GM12878 (cell line): Measurements from ENCODE around the gene GLIPR2. TPM values are rescaled to one million over a fixed set of nuclear protein-coding genes. Genes with fewer than 3 reads are reported as not detected.

Experiments
- ATAC-seq: fragments of 200-7000 bp; cut with Tn5 transposase; 3 replicates; pipeline ENCODE4 v1.9.1; 2020; ENCODE audit warnings: mild to moderate bottlenecking, moderate library complexity
- BruUV-seq: library from RNA; stranded (reverse); fragments of 400-500 nt; replicated peaks from 2 replicates; lab custom pipeline; 2021; lab: Mats Ljungman, UMichigan
- CTCF ChIA-PET: fragments of 300-600 bp; sonication (Branson Sonifier 250); formaldehyde crosslinking; extraction: SDS; loops from one replicate; lab custom pipeline; 2021; ENCODE audit warnings: inconsistent platforms; lab: Yijun Ruan, JAX
- POLR2A ChIA-PET: fragments of 350-600 bp; formaldehyde crosslinking; extraction: SDS; loops from one replicate; lab custom pipeline; 2021; ENCODE audit warnings: inconsistent platforms; lab: Charles Lee
- RAD21 ChIA-PET: fragments of 300-600 bp; sonication (Branson Sonifier 250); formaldehyde crosslinking; loops from one replicate; lab custom pipeline; 2023; ENCODE audit warnings: antibody characterized with exemption; ENCODE audit not compliant: unreplicated experiment; lab: Charles Lee
- SMC1A ChIA-PET: fragments of 300-600 bp; sonication (Branson Sonifier 250); formaldehyde crosslinking; loops from one replicate; lab custom pipeline; 2023; ENCODE audit not compliant: unreplicated experiment, uncharacterized antibody; lab: Charles Lee
- DNase-seq: peaks from one replicate; pipeline ENCODE4 v3.0.0-alpha.2; 2011; ENCODE audit warnings: low read depth, low spot score
- FAIRE-seq: peaks from 3 replicates; lab custom pipeline; 2011; peaks lifted over from hg19 to GRCh38; lab: Jason Lieb, UNC
- H2AFZ ChIP-seq: 2 replicates; pipeline ENCODE4 v1.6.0; 2011; ENCODE audit warnings: low read depth, low read length, control low read depth; ENCODE audit not compliant: control insufficient read depth
- H3K27ac ChIP-seq: 2 replicates; pipeline ENCODE4 v1.5.1; 2011; ENCODE audit warnings: control low read depth; ENCODE audit not compliant: control insufficient read depth, insufficient read depth
- H3K27me3 ChIP-seq, 2 experiments: replicated peaks in 1 of 2; 2 replicates each; pipeline versions ENCODE4 v1.6.0 to v1.6.1; 2011; ENCODE audit warnings: low read length in 1 of 2; ENCODE audit not compliant: control insufficient read depth in 2 of 2, insufficient read depth in 2 of 2
- H3K36me3 ChIP-seq, 2 experiments: 2 replicates each; pipeline ENCODE4 v1.5.1; 2011; ENCODE audit warnings: low read length in 1 of 2; ENCODE audit not compliant: control insufficient read depth in 2 of 2, insufficient read depth in 2 of 2
- H3K4me1 ChIP-seq: 2 replicates; pipeline ENCODE4 v1.6.1; 2011; ENCODE audit warnings: mild to moderate bottlenecking, low read length, moderate library complexity, mixed read lengths; ENCODE audit not compliant: control insufficient read depth, insufficient read depth
- H3K4me2 ChIP-seq: 2 replicates; pipeline ENCODE4 v1.6.0; 2011; ENCODE audit warnings: control low read depth; ENCODE audit not compliant: control insufficient read depth, insufficient read depth
- H3K4me3 ChIP-seq: fragments of 200-600 bp; sonication (generic); 2 replicates; pipeline ENCODE4 v1.5.1; 2016
- H3K79me2 ChIP-seq: 2 replicates; pipeline ENCODE4 v1.6.0; 2011; ENCODE audit warnings: low read length; ENCODE audit not compliant: control insufficient read depth, insufficient read depth
- H3K9ac ChIP-seq: 2 replicates; pipeline ENCODE4 v1.8.0; 2011; ENCODE audit warnings: low read length, control low read depth, mixed read lengths; ENCODE audit not compliant: control insufficient read depth, insufficient read depth
- H3K9me3 ChIP-seq: replicated peaks from 3 replicates; pipeline ENCODE4 v1.5.1; 2011; ENCODE audit warnings: mild to moderate bottlenecking, low read length; ENCODE audit not compliant: control insufficient read depth, insufficient read depth
- H4K20me1 ChIP-seq: 2 replicates; pipeline ENCODE4 v1.6.0; 2011; ENCODE audit not compliant: control insufficient read depth, insufficient read depth
- CREB1 ChIP-seq: IDR thresholded peaks from 2 replicates; pipeline ENCODE4 v1.6.1; 2012; ENCODE audit warnings: low read depth, mild to moderate bottlenecking, inconsistent platforms
- EED ChIP-seq: sonication (generic); IDR thresholded peaks from 2 replicates; pipeline ENCODE4 v1.6.1; 2016; ENCODE audit warnings: antibody characterized with exemption, low read depth
- EGR1 ChIP-seq, 2 experiments: IDR thresholded peaks; 1 replicate in 1 of 2; 2 replicates in 1 of 2; pipeline ENCODE4 v1.6.1; 2011 to 2012; ENCODE audit warnings: low read depth in 2 of 2, low read length in 2 of 2, borderline replicate concordance in 1 of 2, mild to moderate bottlenecking in 1 of 2, moderate library complexity in 1 of 2
- FOXK2 ChIP-seq: fragments of 450-650 bp; IDR thresholded peaks from 2 replicates; pipeline ENCODE4 v1.6.1; 2017; ENCODE audit warnings: mild to moderate bottlenecking, moderate library complexity
- GATAD2B ChIP-seq: fragments of 450-650 bp; conservative IDR thresholded peaks from 2 replicates; pipeline ENCODE4 v1.6.1; 2017; ENCODE audit warnings: low read depth, mild to moderate bottlenecking, moderate library complexity
- HDAC6 ChIP-seq: fragments of 200-600 bp; sonication (generic); IDR thresholded peaks from one replicate; pipeline ENCODE4 v1.8.0; 2017; ENCODE audit warnings: antibody characterized with exemption; ENCODE audit not compliant: unreplicated experiment
- HDGF ChIP-seq: fragments of 450-650 bp; IDR thresholded peaks from 2 replicates; pipeline ENCODE4 v1.6.1; 2016; ENCODE audit warnings: antibody characterized with exemption
- NFIC ChIP-seq: IDR thresholded peaks from 2 replicates; pipeline ENCODE4 v1.6.1; 2012; ENCODE audit warnings: low read depth, mild to moderate bottlenecking, inconsistent platforms, low read length, moderate library complexity
- NR2C2 ChIP-seq: IDR thresholded peaks from 2 replicates; pipeline ENCODE4 v1.6.1; 2011; ENCODE audit warnings: borderline replicate concordance, low read depth; ENCODE audit not compliant: control insufficient read depth, insufficient read length
- STAT3 ChIP-seq: IDR thresholded peaks from 2 replicates; pipeline ENCODE4 v1.6.1; 2011; ENCODE audit warnings: low read depth, low read length, improper control_type of control experiment
- TCF12 ChIP-seq: IDR thresholded peaks from 2 replicates; pipeline ENCODE4 v1.6.1; 2011; ENCODE audit warnings: low read depth, mild to moderate bottlenecking, low read length
- WRNIP1 ChIP-seq: IDR thresholded peaks from 2 replicates; pipeline ENCODE4 v1.6.1; 2011; ENCODE audit warnings: low read depth, low read length, improper control_type of control experiment, borderline replicate concordance
- ZNF622 ChIP-seq: fragments of 450-650 bp; IDR thresholded peaks from 2 replicates; pipeline ENCODE4 v1.6.1; 2017; ENCODE audit warnings: mild to moderate bottlenecking, inconsistent platforms
- whole genome bisulfite sequencing: methylation state at CpG from one replicate; pipeline ENCODE4 v1.1.6; 2016; ENCODE audit warnings: low lambda C conversion rate; ENCODE audit not compliant: insufficient replicate concordance, insufficient coverage; ENCODE audit errors: missing lambda C conversion rate; 5-methylcytosine and 5-hydroxymethylcytosine counted together
- in situ Hi-C: fragments of 300-500 bp; cut with MboI; formaldehyde crosslinking; loops from 9 replicates; pipeline ENCODE4 v1.14.3; 2018; ENCODE audit warnings: mixed read lengths
- intact Hi-C: fragments of 100-400 bp; cut with micrococcal nuclease; formaldehyde crosslinking; loops from one replicate; pipeline ENCODE4 v1.14.2; 2022; ENCODE audit not compliant: unreplicated experiment
- polyA plus RNA-seq, 11 experiments: library from polyadenylated mRNA; depleted of rRNA in 4 of 11; unstranded in 6 of 11; stranded (reverse) in 5 of 11; fragments of >200 nt; fragmentation: Nextera tagmentation in 4 of 11; fragmentation: Illumina TruSeq in 1 of 11; extraction: Ambion mirVana in 4 of 11; extraction: Trizol in 1 of 11; gene quantifications; 1 replicate in 1 of 11; 2 replicates in 10 of 11; pipeline versions ENCODE4 v1.2.1 to v1.2.3, GENCODE V29; 2011 to 2016; ENCODE audit warnings: inconsistent platforms in 2 of 11, missing spikeins in 2 of 11, low read depth in 1 of 11
- total RNA-seq, 4 experiments: library from RNA; depleted of rRNA in 3 of 4; stranded (reverse); fragments of >200 nt in 3 of 4; fragmentation: Illumina TruSeq in 1 of 4; extraction: Trizol in 1 of 4; gene quantifications; 2 replicates each; pipeline versions ENCODE4 v1.2.1 to v1.2.3, GENCODE V29; 2013 to 2021
- TF ChIP-seq, protein P1 (sequence below): fragments of 450-650 bp; IDR thresholded peaks from 2 replicates; pipeline ENCODE4 v1.6.1; 2017; ENCODE audit warnings: mild to moderate bottlenecking, moderate library complexity
- TF ChIP-seq, protein P2 (sequence below): IDR thresholded peaks from 2 replicates; pipeline ENCODE4 v1.6.1; 2011; ENCODE audit warnings: mild to moderate bottlenecking, low read depth, low read length, moderate library complexity; ENCODE audit not compliant: insufficient replicate concordance
- TF ChIP-seq, protein P3 (sequence below): fragments of 450-650 bp; IDR thresholded peaks from 2 replicates; pipeline ENCODE4 v1.6.1; 2018; ENCODE audit warnings: borderline replicate concordance, mild to moderate bottlenecking; ENCODE audit not compliant: partially characterized antibody

Gene GLIPR2
- total and polyA plus RNA-seq, 10 of the 15 experiments (the other 5 are each of a cell fraction or from before 2014, with no cell fraction given), result 0.41 to 3.5 (median 2.2) TPM

DNA sequence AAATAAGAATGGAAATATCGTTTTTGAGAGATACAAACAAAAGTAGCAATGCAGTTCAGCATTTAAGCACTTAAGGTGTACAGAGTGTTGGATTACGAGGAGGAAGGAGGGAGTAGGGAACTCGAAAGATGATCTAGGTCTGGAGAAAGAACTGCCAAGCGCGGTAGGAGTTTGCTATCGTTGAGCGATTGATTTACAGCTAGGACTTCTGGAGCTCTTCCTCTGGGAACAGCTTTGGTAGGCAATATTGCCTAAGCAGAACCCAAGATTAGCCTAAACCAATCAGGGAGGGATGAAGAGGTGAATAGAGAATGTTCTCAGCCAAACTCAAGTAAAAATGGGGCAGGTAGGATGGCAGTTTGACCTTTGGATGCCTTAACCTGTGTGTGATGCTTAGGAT lies 55.2 kb downstream of the GLIPR2 start:
- H3K4me2 ChIP-seq, result peak overlapping the region; percentile 87
- H3K4me1 ChIP-seq, result peaks cover 13% of the 10 kb centered on the region
- peak overlapping the region; percentile 86 for H3K4me3 ChIP-seq
- H2AFZ ChIP-seq, result no peak overlapping the region
- no peaks in the 10 kb centered on the region for H3K9me3 ChIP-seq
- ChIA-PET CTCF (interaction anchor here (0.8 to 3.8 kb wide), 6 partner anchors 9 to 495 kb away, joined by 3 to 40 read pairs (median 8); no protein-coding TSS in a partner anchor), POLR2A (interaction anchor here (0.6 kb wide), 1 partner anchor 78 kb away, joined by 9 read pairs; no protein-coding TSS in a partner anchor), RAD21 (interaction anchor here (0.7 to 2.9 kb wide), 3 partner anchors 25 to 137 kb away, joined by 4 to 10 read pairs (median 9); partner anchors contain the start of gene GNE), SMC1A (interaction anchor here (1.0 to 3.1 kb wide), 5 partner anchors 9 to 791 kb away, joined by 3 to 17 read pairs (median 3); no protein-coding TSS in a partner anchor)
- H3K27me3 ChIP-seq, result no peaks in the 10 kb centered on the region
- no TSS peak for BruUV-seq
- no peak for FAIRE-seq
- intact Hi-C loops, result loop anchor here (5.0 kb wide), 2 partner anchors 66 to 136 kb away; partner anchors contain the start of gene GNE
- peaks cover 49% of the 10 kb centered on the region for H3K79me2 ChIP-seq
- peaks cover 0 to 11% of the 10 kb centered on the region in 2 experiments; a peak in 2 of 4 replicates for H3K36me3 ChIP-seq
- ATAC-seq, result no peak
- in situ Hi-C loops, result no loop called here
- H3K27ac ChIP-seq, result peak overlapping the region; percentile 88
- H4K20me1 ChIP-seq, result peaks cover 8% of the 10 kb centered on the region; the same call in 1 of the 2 replicates
- DNase-seq, result no peak
- under 1% methylated on average over 7 of the region's 7 CpGs for WGBS
- peak overlapping the region; percentile 96 for H3K9ac ChIP-seq
- TF ChIP-seq WRNIP1 (no peak), NR2C2 (no peak), NFIC (no peak), TCF12 (no peak), HDAC6 (no peak), EED (no peak), GATAD2B (no peak), STAT3 (no peak), CREB1 (no peak), ZNF622 (no peak), HDGF (no peak), FOXK2 (no peak), EGR1 (IDR thresholded peaks at IDR 0.05; ENCODE audit: borderline replicate concordance in 1 of 2, low read depth in 2 of 2, low read length in 2 of 2) (no peak)
- TF ChIP-seq, protein P1, sequence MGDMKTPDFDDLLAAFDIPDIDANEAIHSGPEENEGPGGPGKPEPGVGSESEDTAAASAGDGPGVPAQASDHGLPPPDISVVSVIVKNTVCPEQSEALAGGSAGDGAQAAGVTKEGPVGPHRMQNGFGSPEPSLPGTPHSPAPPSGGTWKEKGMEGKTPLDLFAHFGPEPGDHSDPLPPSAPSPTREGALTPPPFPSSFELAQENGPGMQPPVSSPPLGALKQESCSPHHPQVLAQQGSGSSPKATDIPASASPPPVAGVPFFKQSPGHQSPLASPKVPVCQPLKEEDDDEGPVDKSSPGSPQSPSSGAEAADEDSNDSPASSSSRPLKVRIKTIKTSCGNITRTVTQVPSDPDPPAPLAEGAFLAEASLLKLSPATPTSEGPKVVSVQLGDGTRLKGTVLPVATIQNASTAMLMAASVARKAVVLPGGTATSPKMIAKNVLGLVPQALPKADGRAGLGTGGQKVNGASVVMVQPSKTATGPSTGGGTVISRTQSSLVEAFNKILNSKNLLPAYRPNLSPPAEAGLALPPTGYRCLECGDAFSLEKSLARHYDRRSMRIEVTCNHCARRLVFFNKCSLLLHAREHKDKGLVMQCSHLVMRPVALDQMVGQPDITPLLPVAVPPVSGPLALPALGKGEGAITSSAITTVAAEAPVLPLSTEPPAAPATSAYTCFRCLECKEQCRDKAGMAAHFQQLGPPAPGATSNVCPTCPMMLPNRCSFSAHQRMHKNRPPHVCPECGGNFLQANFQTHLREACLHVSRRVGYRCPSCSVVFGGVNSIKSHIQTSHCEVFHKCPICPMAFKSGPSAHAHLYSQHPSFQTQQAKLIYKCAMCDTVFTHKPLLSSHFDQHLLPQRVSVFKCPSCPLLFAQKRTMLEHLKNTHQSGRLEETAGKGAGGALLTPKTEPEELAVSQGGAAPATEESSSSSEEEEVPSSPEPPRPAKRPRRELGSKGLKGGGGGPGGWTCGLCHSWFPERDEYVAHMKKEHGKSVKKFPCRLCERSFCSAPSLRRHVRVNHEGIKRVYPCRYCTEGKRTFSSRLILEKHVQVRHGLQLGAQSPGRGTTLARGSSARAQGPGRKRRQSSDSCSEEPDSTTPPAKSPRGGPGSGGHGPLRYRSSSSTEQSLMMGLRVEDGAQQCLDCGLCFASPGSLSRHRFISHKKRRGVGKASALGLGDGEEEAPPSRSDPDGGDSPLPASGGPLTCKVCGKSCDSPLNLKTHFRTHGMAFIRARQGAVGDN, result no peak
- TF ChIP-seq, protein P2, sequence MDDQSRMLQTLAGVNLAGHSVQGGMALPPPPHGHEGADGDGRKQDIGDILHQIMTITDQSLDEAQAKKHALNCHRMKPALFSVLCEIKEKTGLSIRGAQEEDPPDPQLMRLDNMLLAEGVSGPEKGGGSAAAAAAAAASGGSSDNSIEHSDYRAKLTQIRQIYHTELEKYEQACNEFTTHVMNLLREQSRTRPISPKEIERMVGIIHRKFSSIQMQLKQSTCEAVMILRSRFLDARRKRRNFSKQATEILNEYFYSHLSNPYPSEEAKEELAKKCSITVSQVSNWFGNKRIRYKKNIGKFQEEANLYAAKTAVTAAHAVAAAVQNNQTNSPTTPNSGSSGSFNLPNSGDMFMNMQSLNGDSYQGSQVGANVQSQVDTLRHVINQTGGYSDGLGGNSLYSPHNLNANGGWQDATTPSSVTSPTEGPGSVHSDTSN, result no peak
- TF ChIP-seq, protein P3, sequence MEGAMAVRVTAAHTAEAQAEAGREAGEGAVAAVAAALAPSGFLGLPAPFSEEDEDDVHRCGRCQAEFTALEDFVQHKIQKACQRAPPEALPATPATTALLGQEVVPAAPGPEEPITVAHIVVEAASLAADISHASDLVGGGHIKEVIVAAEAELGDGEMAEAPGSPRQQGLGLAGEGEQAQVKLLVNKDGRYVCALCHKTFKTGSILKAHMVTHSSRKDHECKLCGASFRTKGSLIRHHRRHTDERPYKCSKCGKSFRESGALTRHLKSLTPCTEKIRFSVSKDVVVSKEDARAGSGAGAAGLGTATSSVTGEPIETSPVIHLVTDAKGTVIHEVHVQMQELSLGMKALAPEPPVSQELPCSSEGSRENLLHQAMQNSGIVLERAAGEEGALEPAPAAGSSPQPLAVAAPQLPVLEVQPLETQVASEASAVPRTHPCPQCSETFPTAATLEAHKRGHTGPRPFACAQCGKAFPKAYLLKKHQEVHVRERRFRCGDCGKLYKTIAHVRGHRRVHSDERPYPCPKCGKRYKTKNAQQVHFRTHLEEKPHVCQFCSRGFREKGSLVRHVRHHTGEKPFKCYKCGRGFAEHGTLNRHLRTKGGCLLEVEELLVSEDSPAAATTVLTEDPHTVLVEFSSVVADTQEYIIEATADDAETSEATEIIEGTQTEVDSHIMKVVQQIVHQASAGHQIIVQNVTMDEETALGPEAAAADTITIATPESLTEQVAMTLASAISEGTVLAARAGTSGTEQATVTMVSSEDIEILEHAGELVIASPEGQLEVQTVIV, result no peak
